Measurements from ENCODE around the gene INSR. TPM values are rescaled to one million over a fixed set of nuclear protein-coding genes. Genes with fewer than 3 reads are reported as not detected.

Gene INSR
- total and polyA plus RNA-seq, 2 of the 8 experiments (the other 6 are each of a cell fraction or from before 2014, with no cell fraction given): 13.1 to 48.7 TPM

DNA sequence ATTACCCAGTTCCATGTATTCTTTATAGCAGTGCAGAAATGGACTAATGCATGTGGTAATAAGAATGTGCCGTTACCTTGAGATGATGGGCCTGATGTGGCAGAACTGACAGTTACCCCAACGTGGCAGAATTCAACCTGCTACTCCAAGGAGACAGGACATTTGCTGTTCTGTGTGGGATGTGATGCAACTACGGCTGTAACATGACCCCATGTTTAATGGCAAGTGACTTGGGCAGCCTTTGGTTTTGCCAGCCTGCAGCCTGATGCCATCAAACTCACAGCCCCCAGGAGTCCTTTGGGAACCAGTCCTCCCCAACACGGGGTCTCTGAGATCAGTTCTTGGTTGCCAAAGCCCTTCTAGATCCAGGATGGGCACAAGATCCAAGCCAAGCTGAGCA, 117.4 kb downstream of the INSR start:
- Histone ChIP-seq H3K14ac (ENCODE audit: insufficient read length) (no peak overlapping the region), H3K56ac (replicated peaks; ENCODE audit: insufficient read length, low read depth, low read length) (no peak overlapping the region), H2BK5ac (ENCODE audit: low read depth, low read length) (no peak overlapping the region), H2AK5ac (ENCODE audit: low read depth, low read length) (no peak overlapping the region), H4K20me1 (replicated peaks in 1 of 2; ENCODE audit: control insufficient read depth in 1 of 2, insufficient read depth in 2 of 2, low read length in 2 of 2) (no peaks in the 10 kb centered on the region), H3K4ac (replicated peaks; ENCODE audit: insufficient read length, low read depth, low read length) (no peak overlapping the region), H2BK120ac (replicated peaks; ENCODE audit: low read depth, low read length) (no peak overlapping the region), H2BK20ac (ENCODE audit: low read length) (no peak overlapping the region), H3K27me3 (replicated peaks in 1 of 4; ENCODE audit: control insufficient read depth in 3 of 4, extremely low read depth in 1 of 4, insufficient read depth in 3 of 4, low read length in 3 of 4) (no peaks in the 10 kb centered on the region), H3K79me1 (ENCODE audit: low read depth, low read length) (no peaks in the 10 kb centered on the region; the same call in 1 of the 2 replicates), H3K9ac (replicated peaks in 1 of 4; ENCODE audit: extremely low read depth in 1 of 4, low read depth in 3 of 4, low read length in 3 of 4) (no peak overlapping the region), H3K27ac (ENCODE audit: low read depth, low read length) (no peak overlapping the region), H4K91ac (replicated peaks; ENCODE audit: insufficient read length, low read length) (no peak overlapping the region), H3K23ac (ENCODE audit: insufficient read length) (no peak overlapping the region), H3K79me2 (ENCODE audit: control insufficient read depth in 1 of 2, insufficient read depth in 2 of 2, low read length in 2 of 2) (no peaks in the 10 kb centered on the region; a peak in 1 of 4 replicates), H2BK12ac (ENCODE audit: low read depth, low read length) (no peak overlapping the region), H3K23me2 (ENCODE audit: low read depth, low read length) (no peaks in the 10 kb centered on the region), H3K36me3 (ENCODE audit: control insufficient read depth in 2 of 4, insufficient read depth in 4 of 4, low read length in 3 of 4) (peaks cover 0 to 7% (median 0%) of the 10 kb centered on the region in 4 experiments; a peak in 2 of 8 replicates), H3K4me3 (ENCODE audit: extremely low read depth in 1 of 4, insufficient read depth in 2 of 4, low read depth in 3 of 4, low read length in 4 of 4) (no peak overlapping the region), H3K18ac (ENCODE audit: extremely low read depth, low read length) (no peak overlapping the region), H3K4me1 (replicated peaks in 1 of 4; ENCODE audit: control insufficient read depth in 3 of 4, insufficient read depth in 4 of 4, low read length in 3 of 4) (no peaks in the 10 kb centered on the region), H3K4me2 (ENCODE audit: insufficient read depth in 1 of 2, low read depth in 2 of 2, low read length in 2 of 2) (no peak overlapping the region), H3K9me3 (ENCODE audit: insufficient read depth in 2 of 2, low read depth in 1 of 2, low read length in 1 of 2) (no peaks in the 10 kb centered on the region), H2AFZ (ENCODE audit: low read length) (no peak overlapping the region), H4K8ac (ENCODE audit: extremely low read depth, insufficient read depth, low read length) (no peak overlapping the region), H2BK15ac (ENCODE audit: low read length) (no peak overlapping the region), H4K5ac (ENCODE audit: insufficient read length, low read depth, low read length) (no peak overlapping the region)
- TF ChIP-seq SP1 (IDR thresholded peaks at IDR 0.05; ENCODE audit: low read depth, low read length) (no peak), SIRT6 (IDR thresholded peaks at IDR 0.05; ENCODE audit: low read length) (no peak), RXRA (IDR thresholded peaks at IDR 0.05; ENCODE audit: insufficient read depth, low read depth, low read length) (no peak), NRF1 (IDR thresholded peaks at IDR 0.05; ENCODE audit: low read depth, low read length) (no peak), GTF2F1 (IDR thresholded peaks at IDR 0.05; ENCODE audit: borderline replicate concordance, low read depth, low read length) (no peak), CEBPB (IDR thresholded peaks at IDR 0.05; ENCODE audit: low read depth, low read length) (no peak), ZNF274 (IDR thresholded peaks at IDR 0.05; ENCODE audit: borderline replicate concordance, extremely low read depth, low read length) (no peak), PHF8 (conservative IDR thresholded peaks at IDR 0.05; ENCODE audit: low read depth, low read length) (no peak), CHD1 (IDR thresholded peaks at IDR 0.05; ENCODE audit: low read depth, low read length) (no peak)
- DNase-seq (ENCODE audit: low read depth in 1 of 2, low spot score in 2 of 2) (no peak), FAIRE-seq (no peak)
- ChIA-PET CTCF (ENCODE audit: partially characterized antibody) (interaction anchor here (0.6 to 1.4 kb wide), 3 partner anchors 21 to 396 kb away, joined by 3 to 6 read pairs (median 3); no protein-coding TSS in a partner anchor), POLR2A (ENCODE audit: partially characterized antibody) (interaction anchor here (0.7 kb wide), 1 partner anchor 13 kb away, joined by 3 read pairs; no protein-coding TSS in a partner anchor)
- WGBS, 2 experiments (ENCODE audit: extremely low coverage in 1 of 2, insufficient coverage in 1 of 2, insufficient read length in 1 of 2, insufficient replicate concordance in 2 of 2, low coverage in 1 of 2, low lambda C conversion rate in 2 of 2, missing lambda C conversion rate in 1 of 2): 95% methylated on average over 4 of the region's 4 CpGs; no CpG with 5 or more reads in 1 of the 2 experiments

Data from H1 (cell line).